Psoas muscle (tissue), 8 donors: Measurements from ENCODE around the gene SULF2. TPM values are rescaled to one million over a fixed set of nuclear protein-coding genes. Genes with fewer than 3 reads are reported as not detected.

Source experiments
- ATAC-seq, 4 donors: fragments of 200-7000 bp; cut with Tn5 transposase; one replicate each; pipeline ENCODE4 v1.9.1; 2020; ENCODE audit warnings: moderate library complexity in 3 of 4, mild to moderate bottlenecking in 2 of 4
- DNase-seq, 2 donors: peaks; one replicate each; pipeline ENCODE4 v3.0.0-alpha.2; 2020
- H3K27ac ChIP-seq: fragments of 200-600 bp; one replicate; pipeline ENCODE4 v1.8.0; 2022
- H3K27me3 ChIP-seq, 3 donors: fragments of 200-600 bp in 1 of 3; one replicate each; pipeline versions ENCODE4 v1.6.1 to v1.8.0; 2013 to 2022; ENCODE audit warnings: low read length in 2 of 3, mild to moderate bottlenecking in 2 of 3, moderate library complexity in 1 of 3; ENCODE audit not compliant: insufficient read depth in 3 of 3
- H3K36me3 ChIP-seq, 2 donors: fragments of 200-600 bp in 1 of 2; one replicate each; pipeline versions ENCODE4 v1.6.1 to v1.8.0; 2013 to 2022; ENCODE audit warnings: low read depth in 1 of 2, mild to moderate bottlenecking in 1 of 2, moderate library complexity in 1 of 2; ENCODE audit not compliant: insufficient read depth in 1 of 2
- H3K4me1 ChIP-seq: fragments of 200-600 bp; one replicate; pipeline ENCODE4 v1.8.0; 2022
- H3K4me3 ChIP-seq: fragments of 200-600 bp; one replicate; pipeline ENCODE4 v1.8.0; 2022; ENCODE audit warnings: mild to moderate bottlenecking
- H3K9me3 ChIP-seq: fragments of 200-600 bp; one replicate; pipeline ENCODE4 v1.8.0; 2022
- WGBS, 3 donors: extraction: QIAGEN DNeasy Blood & Tissue Kit; methylation state at CpG; one replicate each; pipeline versions ENCODE4 v1.1.6 to v1.1.7; 2013; 5-methylcytosine and 5-hydroxymethylcytosine counted together
- intact Hi-C, 2 donors: fragments of 100-400 bp; cut with DNase I; formaldehyde crosslinking; loops; one replicate each; pipeline versions ENCODE4 v1.11.0 to v1.14.2; 2022
- polyA plus RNA-seq, 3 donors: library from polyadenylated mRNA; stranded (reverse); fragments of 200-250 nt; gene quantifications; one replicate each; pipeline ENCODE4 v1.2.3, GENCODE V29; 2013
- total RNA-seq, 4 donors: library from RNA; stranded (reverse); fragmentation: NEBNext Ultra II Directional in 2 of 4; extraction: Animal tissue kit (Norgen Biotek cat#: 25700) in 2 of 4; gene quantifications; one replicate each; pipeline versions ENCODE4 v1.2.1 to v1.2.4, GENCODE V29; 2021 to 2023
- TF ChIP-seq, protein P1 (sequence below): fragments of 200-600 bp; IDR thresholded peaks from one replicate; pipeline ENCODE4 v1.8.0; 2022; ENCODE audit warnings: antibody characterized with exemption
- donor health status: healthy with polysubstance abuse.
- donor health status: DM: no; HTN: no; CAD: no; lungs with moderate emphysema.
- donor health status: Bipolar disorder and iron deficiency.
- donor health status: healthy.
- donor health status: DM: yes; HTN: yes; CAD: no.
- donor health status: DM: no; HTN: no; CAD: no.
- donor health status: DM: no; HTN: no; CAD: no.
- donor health status: DM: yes; HTN: yes; CAD: no.

The SULF2 gene
- total and polyA plus RNA-seq, 7 donors: 5.3 to 23.3 (median 11.6) TPM

DNA sequence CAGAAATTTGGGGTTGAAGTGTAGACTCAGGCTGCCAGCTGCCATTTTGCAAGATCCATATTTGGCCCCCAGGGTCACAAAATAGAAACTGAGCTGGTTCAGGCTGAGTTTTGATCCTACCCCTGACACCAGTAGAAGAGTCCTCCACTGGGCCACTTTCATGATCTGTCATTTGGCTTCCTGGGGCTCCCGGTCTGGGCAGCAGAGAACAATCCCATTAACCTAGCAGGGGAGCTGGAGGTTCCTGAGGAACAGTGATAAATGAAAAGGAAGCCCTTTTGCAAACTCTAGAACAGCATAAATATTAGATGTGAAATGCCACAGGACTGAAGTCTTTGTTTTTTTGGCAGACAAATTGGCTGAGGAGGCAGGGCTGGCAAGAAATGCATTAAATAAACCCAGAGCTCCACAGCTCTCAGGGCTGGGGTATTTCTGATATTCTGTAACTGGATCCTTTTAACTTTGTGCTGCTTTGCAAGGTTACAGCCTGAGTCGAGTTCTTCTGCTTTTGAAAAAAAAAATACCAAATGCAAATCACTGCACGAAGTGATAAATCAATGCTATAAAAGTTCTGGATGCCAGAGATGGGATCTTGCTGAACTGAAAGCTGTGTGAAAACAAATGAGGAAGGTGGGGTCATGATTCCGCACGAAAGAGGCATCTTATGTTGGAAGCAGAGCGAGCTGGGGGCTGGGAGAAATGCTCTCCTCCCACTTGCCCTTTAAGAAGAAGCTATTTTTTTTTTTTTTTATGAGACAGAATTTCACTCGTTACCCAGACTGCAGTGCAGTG is 64.4 kb downstream of the SULF2 start:
- ATAC-seq: no peak
- Histone ChIP-seq H3K27ac (no peak overlapping the region), H3K4me1 (no peaks in the 10 kb centered on the region), H3K9me3 (no peaks in the 10 kb centered on the region), H3K27me3 (peaks cover 0 to 2% (median 0%) of the 10 kb centered on the region in 3 donors), H3K4me3 (no peak overlapping the region), H3K36me3 (no peaks in the 10 kb centered on the region)
- intact Hi-C loops: no loop called here
- DNase-seq: no peak
- whole genome bisulfite sequencing, 3 donors: 23 to 31% (median 30%) methylated on average over 7 of the region's 7 CpGs
- TF ChIP-seq, protein P1, sequence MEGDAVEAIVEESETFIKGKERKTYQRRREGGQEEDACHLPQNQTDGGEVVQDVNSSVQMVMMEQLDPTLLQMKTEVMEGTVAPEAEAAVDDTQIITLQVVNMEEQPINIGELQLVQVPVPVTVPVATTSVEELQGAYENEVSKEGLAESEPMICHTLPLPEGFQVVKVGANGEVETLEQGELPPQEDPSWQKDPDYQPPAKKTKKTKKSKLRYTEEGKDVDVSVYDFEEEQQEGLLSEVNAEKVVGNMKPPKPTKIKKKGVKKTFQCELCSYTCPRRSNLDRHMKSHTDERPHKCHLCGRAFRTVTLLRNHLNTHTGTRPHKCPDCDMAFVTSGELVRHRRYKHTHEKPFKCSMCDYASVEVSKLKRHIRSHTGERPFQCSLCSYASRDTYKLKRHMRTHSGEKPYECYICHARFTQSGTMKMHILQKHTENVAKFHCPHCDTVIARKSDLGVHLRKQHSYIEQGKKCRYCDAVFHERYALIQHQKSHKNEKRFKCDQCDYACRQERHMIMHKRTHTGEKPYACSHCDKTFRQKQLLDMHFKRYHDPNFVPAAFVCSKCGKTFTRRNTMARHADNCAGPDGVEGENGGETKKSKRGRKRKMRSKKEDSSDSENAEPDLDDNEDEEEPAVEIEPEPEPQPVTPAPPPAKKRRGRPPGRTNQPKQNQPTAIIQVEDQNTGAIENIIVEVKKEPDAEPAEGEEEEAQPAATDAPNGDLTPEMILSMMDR: no peak

DNA sequence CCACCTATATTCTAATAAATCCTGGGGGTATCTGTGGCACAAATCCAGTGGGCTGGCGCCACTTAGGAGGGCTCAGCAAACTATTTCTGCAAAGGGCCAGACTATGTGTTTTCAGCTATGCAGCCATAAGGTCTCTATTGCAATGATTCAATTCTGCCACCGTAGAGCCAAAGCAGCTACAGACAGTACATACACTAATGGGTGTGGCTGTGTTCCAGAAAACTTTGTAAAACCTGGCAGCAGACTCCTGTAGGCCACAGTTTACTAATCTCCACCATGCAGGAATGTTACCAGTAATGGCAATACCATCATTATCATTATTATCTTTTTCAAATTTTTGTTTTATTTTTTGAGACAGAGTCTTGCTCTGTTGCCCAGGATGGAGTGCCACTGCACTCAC is 65.7 kb downstream of the SULF2 start:
- peaks cover 0 to 4% (median 0%) of the 10 kb centered on the region in 3 donors for H3K27me3 ChIP-seq
- intact Hi-C loops: no loop called here
- TF ChIP-seq, protein P1: no peak
- H3K4me1 ChIP-seq: no peaks in the 10 kb centered on the region
- no peak overlapping the region for H3K27ac ChIP-seq
- H3K9me3 ChIP-seq: no peaks in the 10 kb centered on the region
- ATAC-seq (no peak), DNase-seq (no peak)
- no peaks in the 10 kb centered on the region for H3K36me3 ChIP-seq
- 65 to 77% (median 73%) methylated on average over 2 of the region's 2 CpGs for WGBS, 3 donors
- H3K4me3 ChIP-seq: no peak overlapping the region

DNA sequence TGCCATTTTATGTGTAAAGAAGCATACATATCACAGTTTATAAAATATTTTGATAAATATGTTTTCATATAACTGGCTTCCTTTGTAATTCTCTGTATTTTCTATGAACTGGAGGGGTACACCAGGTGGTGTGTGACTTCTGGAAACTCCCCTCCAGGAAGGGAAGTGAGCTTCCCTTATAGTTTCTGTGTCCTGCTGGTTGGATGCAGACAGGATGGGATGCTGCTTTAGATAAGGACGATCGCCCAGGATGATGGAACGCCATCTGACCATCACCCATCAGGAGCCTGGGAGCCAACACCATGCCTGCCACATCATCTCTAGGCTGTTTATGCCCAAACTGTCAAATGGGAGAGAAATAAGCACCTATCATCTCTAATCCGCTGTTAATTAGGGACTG is 66.1 kb downstream of the SULF2 start:
- H3K36me3 ChIP-seq: no peaks in the 10 kb centered on the region
- no peaks in the 10 kb centered on the region for H3K9me3 ChIP-seq
- no peak overlapping the region for H3K4me3 ChIP-seq
- ATAC-seq: no peak
- peaks cover 0 to 5% (median 0%) of the 10 kb centered on the region in 3 donors for H3K27me3 ChIP-seq
- H3K4me1 ChIP-seq: no peaks in the 10 kb centered on the region
- TF ChIP-seq, protein P1: no peak
- no peak for DNase-seq
- 78 to 89% (median 79%) methylated on average over 4 of the region's 4 CpGs for WGBS, 3 donors
- H3K27ac ChIP-seq: no peak overlapping the region
- intact Hi-C loops: no loop called here

DNA sequence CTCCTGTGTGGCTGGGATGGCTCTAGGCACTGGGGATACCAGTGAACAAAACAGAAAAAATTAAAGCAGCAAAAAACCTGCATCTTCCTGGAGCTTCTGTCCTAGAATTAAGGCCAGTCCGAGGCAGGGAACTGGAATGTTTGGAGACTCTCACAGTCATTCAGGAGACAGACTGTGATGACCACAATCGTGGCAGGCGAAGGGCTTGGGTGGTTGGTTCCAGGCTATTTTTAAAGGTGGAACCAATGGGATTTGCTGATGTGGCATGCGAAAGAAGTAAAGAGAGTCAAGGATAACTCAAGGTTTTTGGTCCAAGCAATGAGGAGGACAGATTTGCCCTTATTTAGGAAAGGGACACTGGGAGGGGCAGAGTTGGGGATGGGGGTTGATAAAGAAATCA is 66.9 kb downstream of the SULF2 start:
- Histone ChIP-seq H3K27me3 (peaks cover 0 to 5% (median 0%) of the 10 kb centered on the region in 3 donors), H3K4me1 (no peaks in the 10 kb centered on the region), H3K36me3 (no peaks in the 10 kb centered on the region), H3K9me3 (no peaks in the 10 kb centered on the region), H3K4me3 (no peak overlapping the region), H3K27ac (no peak overlapping the region)
- TF ChIP-seq, protein P1: no peak
- no peak for ATAC-seq
- DNase-seq: peak in 1 of 2 donors; percentile 14
- intact Hi-C loops: no loop called here
- 43 to 74% (median 44%) methylated on average over 4 of the region's 4 CpGs for WGBS, 3 donors
